Measurements from ENCODE around the gene ARGLU1.

ARGLU1 gene

DNA sequence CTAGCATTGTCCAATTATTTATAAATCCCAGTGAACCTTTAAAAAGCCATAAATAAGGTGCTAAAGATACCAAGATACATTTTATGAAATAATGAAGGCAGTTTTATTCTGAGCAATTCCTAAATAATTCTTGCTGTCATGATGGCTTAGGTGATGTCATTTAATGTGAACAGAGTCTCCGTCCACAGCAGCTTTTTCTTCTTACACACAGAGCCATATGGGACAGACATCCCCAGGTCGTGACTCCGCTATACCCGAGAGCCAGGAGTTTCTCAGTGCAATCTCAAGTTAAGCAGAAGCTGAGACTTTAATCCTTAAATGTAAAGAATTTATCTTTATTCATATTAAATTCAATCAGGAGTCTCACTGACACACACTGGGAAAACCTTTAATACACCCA, 62.2 kb downstream of the ARGLU1 start:
- Histone ChIP-seq H3K4me3 (ENCODE audit: low read depth in 1 of 2, low read length in 2 of 2) (no peak overlapping the region), H3K4me1 (ENCODE audit: control insufficient read depth in 1 of 2, insufficient read depth in 2 of 2, low read length in 2 of 2) (peaks cover 0 to 12% of the 10 kb centered on the region in 2 donors), H3K27me3 (ENCODE audit: low read depth, low read length) (no peaks in the 10 kb centered on the region), H3K27ac (ENCODE audit: low read length) (no peak overlapping the region), H3K9me3 (ENCODE audit: control insufficient read depth in 1 of 2, low read length in 2 of 2) (no peaks in the 10 kb centered on the region), H3K36me3 (ENCODE audit: control insufficient read depth in 1 of 2, insufficient read depth in 2 of 2, low read length in 2 of 2) (no peaks in the 10 kb centered on the region)

DNA sequence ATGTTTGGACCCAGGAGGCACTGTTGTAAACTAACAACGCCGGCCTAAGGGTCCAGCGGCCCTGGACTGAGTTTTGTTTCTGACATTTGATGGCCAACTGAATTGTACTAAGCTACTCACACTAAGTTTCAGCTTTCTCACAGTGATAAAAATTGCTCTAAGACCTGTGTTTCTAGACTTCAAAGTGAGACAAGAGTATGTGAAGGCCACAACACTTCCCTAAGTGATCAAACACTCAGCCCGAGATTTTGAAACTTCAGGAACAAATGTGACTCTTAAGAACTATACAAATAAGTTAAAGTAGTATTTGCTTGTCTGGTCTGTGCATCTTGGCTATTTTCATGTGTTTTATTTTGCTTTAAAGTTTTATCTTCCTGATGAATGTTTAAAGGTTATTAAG, 62.6 kb downstream of the ARGLU1 start:
- no peak overlapping the region for H3K4me3 ChIP-seq (ENCODE audit: low read depth in 1 of 2, low read length in 2 of 2)
- peaks cover 0 to 12% of the 10 kb centered on the region in 2 donors for H3K4me1 ChIP-seq (ENCODE audit: control insufficient read depth in 1 of 2, insufficient read depth in 2 of 2, low read length in 2 of 2)
- H3K9me3 ChIP-seq (ENCODE audit: control insufficient read depth in 1 of 2, low read length in 2 of 2): no peaks in the 10 kb centered on the region
- no peaks in the 10 kb centered on the region for H3K36me3 ChIP-seq (ENCODE audit: control insufficient read depth in 1 of 2, insufficient read depth in 2 of 2, low read length in 2 of 2)
- H3K27ac ChIP-seq (ENCODE audit: low read length): no peak overlapping the region
- no peaks in the 10 kb centered on the region for H3K27me3 ChIP-seq (ENCODE audit: low read depth, low read length)

DNA sequence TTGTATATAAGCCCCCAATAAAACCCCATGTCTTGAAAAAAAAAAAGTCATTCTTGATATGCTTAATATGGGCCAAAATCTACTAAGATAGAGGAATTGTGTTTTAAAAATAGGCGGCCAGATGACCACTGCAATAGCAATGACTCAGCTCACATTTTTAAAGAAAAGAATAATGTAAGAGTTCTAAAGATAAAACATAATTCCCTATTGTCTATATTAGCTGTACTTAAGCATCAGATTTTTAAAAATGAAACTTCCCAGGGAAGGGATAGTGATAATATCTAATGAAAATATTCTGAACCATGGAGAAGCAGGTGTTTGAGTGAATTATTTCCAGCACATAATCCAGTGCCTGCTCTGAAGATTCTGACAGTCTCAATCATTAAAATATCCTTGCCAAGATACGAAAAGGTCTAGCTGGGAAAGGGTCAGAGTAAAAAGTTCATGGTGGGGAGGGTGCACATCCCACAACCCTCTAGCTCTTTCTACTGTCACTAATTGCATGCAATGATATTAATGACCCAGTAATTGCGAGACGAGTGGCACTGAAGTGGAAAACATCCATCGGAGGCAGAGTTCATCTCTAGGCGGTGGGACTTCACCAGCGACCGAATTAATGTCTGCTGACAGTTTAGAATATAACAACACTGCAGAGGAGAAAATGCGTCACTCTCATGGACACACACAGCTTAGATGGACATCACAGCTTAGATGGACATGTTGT, 64.0 kb downstream of the ARGLU1 start:
- Histone ChIP-seq H3K4me1 (ENCODE audit: control insufficient read depth in 1 of 2, insufficient read depth in 2 of 2, low read length in 2 of 2) (peaks cover 0 to 18% of the 10 kb centered on the region in 2 donors), H3K27ac (ENCODE audit: low read length) (no peak overlapping the region)

DNA sequence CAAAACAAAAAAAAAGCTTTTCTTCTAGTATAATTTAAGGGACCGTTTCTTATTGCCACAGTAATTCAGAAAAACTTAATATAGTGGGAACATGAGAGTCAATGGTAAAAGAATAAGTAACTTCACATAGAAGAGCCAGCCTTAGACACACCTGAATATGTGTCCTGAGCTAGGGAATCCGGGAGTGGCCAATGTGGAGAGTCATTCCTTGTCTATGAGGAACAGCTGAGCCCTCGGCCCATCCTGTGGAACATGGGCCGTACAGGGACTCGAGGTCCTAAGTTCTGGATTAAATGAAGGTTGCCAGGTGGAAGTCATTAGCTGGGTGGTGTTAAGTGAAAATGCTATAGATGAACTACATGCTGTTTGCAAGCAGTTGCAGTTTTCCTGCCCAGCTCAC, 64.7 kb downstream of the ARGLU1 start:
- Histone ChIP-seq H3K36me3 (ENCODE audit: control insufficient read depth in 1 of 2, insufficient read depth in 2 of 2, low read length in 2 of 2) (no peaks in the 10 kb centered on the region), H3K4me3 (ENCODE audit: low read depth in 1 of 2, low read length in 2 of 2) (no peak overlapping the region), H3K9me3 (ENCODE audit: control insufficient read depth in 1 of 2, low read length in 2 of 2) (no peaks in the 10 kb centered on the region), H3K27ac (ENCODE audit: low read length) (no peak overlapping the region), H3K4me1 (ENCODE audit: control insufficient read depth in 1 of 2, insufficient read depth in 2 of 2, low read length in 2 of 2) (peaks cover 0 to 23% of the 10 kb centered on the region in 2 donors), H3K27me3 (ENCODE audit: low read depth, low read length) (no peaks in the 10 kb centered on the region)

More for the DNA sequence above, 64.0 kb downstream of the ARGLU1 start:
- Histone ChIP-seq H3K4me3 (ENCODE audit: low read depth in 1 of 2, low read length in 2 of 2) (no peak overlapping the region), H3K9me3 (ENCODE audit: control insufficient read depth in 1 of 2, low read length in 2 of 2) (no peaks in the 10 kb centered on the region), H3K27me3 (ENCODE audit: low read depth, low read length) (no peaks in the 10 kb centered on the region), H3K36me3 (ENCODE audit: control insufficient read depth in 1 of 2, insufficient read depth in 2 of 2, low read length in 2 of 2) (no peaks in the 10 kb centered on the region)

DNA sequence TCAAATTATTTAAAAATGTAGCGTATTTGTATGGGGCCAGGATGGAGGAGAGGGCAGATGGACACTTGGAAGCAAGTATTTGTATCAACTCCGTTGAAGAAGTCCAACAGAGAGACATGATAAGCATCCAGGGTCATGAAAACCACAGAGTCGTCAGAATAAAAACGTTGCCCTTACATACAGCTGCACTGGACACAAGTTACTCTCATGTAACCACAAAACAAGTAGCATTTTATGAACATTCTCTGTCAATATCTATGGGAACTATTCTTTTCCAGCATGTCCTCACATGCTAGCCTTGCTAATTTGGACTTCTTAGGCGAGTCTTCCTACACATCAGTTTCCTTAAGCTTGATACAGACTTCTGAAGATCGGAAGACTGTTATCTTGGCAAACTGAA, 67.5 kb downstream of the ARGLU1 start:
- no peak overlapping the region for H3K4me3 ChIP-seq (ENCODE audit: low read depth in 1 of 2, low read length in 2 of 2)
- no peaks in the 10 kb centered on the region for H3K27me3 ChIP-seq (ENCODE audit: low read depth, low read length)
- no peak overlapping the region for H3K27ac ChIP-seq (ENCODE audit: low read length)
- H3K9me3 ChIP-seq (ENCODE audit: control insufficient read depth in 1 of 2, low read length in 2 of 2): no peaks in the 10 kb centered on the region
- peaks cover 0 to 18% of the 10 kb centered on the region in 2 donors for H3K4me1 ChIP-seq (ENCODE audit: control insufficient read depth in 1 of 2, insufficient read depth in 2 of 2, low read length in 2 of 2)
- H3K36me3 ChIP-seq (ENCODE audit: control insufficient read depth in 1 of 2, insufficient read depth in 2 of 2, low read length in 2 of 2): no peaks in the 10 kb centered on the region

DNA sequence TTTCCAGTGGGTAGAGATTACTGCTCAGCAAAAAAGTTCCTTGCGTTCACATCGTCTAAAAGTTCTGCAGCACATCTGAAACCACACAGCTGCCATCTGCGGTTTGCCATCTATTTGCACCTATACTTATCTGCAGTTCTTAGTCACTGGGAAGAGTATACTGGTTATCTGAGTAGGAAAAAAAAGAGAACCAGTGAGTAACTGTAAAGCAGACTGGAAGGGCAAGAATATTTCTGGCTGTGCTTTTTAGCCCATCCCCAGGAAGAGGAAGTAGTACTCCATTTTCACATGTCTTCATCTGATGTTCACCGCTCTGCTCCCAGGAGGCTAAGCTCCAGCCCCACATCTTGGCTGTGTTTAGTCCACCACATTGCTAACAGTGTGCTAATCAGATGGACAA, 68.0 kb downstream of the ARGLU1 start:
- H3K4me1 ChIP-seq (ENCODE audit: control insufficient read depth in 1 of 2, insufficient read depth in 2 of 2, low read length in 2 of 2): peaks cover 0 to 18% of the 10 kb centered on the region in 2 donors
- H3K36me3 ChIP-seq (ENCODE audit: control insufficient read depth in 1 of 2, insufficient read depth in 2 of 2, low read length in 2 of 2): peaks cover 0 to under 1% of the 10 kb centered on the region in 2 donors
- no peak overlapping the region for H3K4me3 ChIP-seq (ENCODE audit: low read depth in 1 of 2, low read length in 2 of 2)
- no peak overlapping the region for H3K27ac ChIP-seq (ENCODE audit: low read length)
- H3K9me3 ChIP-seq (ENCODE audit: control insufficient read depth in 1 of 2, low read length in 2 of 2): no peaks in the 10 kb centered on the region
- H3K27me3 ChIP-seq (ENCODE audit: low read depth, low read length): no peaks in the 10 kb centered on the region

DNA sequence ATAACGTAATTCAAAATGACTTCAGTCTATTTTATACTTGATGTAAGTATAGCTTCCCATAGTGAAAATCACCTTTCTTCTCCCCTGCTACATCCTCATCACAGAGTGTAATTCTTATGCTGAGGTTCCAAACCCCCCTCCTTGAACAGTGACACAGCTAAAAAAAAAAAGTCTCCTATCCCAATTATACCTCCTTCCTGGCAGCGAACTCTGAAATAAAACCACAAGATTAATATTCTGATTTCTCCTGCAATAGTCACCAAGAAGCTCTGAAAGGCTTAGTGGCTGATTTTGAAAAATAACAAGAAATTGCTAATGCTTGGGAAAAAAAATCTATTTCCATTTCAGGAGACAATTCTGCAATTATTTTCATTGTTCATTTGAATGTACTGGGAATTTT, 68.8 kb downstream of the ARGLU1 start:
- Histone ChIP-seq H3K36me3 (ENCODE audit: control insufficient read depth in 1 of 2, insufficient read depth in 2 of 2, low read length in 2 of 2) (peaks cover 0 to 5% of the 10 kb centered on the region in 2 donors), H3K27ac (ENCODE audit: low read length) (peak overlapping the region; percentile 26), H3K4me3 (ENCODE audit: low read depth in 1 of 2, low read length in 2 of 2) (no peak overlapping the region), H3K27me3 (ENCODE audit: low read depth, low read length) (no peaks in the 10 kb centered on the region), H3K9me3 (ENCODE audit: control insufficient read depth in 1 of 2, low read length in 2 of 2) (no peaks in the 10 kb centered on the region), H3K4me1 (ENCODE audit: control insufficient read depth in 1 of 2, insufficient read depth in 2 of 2, low read length in 2 of 2) (peaks cover 0 to 15% of the 10 kb centered on the region in 2 donors)

DNA sequence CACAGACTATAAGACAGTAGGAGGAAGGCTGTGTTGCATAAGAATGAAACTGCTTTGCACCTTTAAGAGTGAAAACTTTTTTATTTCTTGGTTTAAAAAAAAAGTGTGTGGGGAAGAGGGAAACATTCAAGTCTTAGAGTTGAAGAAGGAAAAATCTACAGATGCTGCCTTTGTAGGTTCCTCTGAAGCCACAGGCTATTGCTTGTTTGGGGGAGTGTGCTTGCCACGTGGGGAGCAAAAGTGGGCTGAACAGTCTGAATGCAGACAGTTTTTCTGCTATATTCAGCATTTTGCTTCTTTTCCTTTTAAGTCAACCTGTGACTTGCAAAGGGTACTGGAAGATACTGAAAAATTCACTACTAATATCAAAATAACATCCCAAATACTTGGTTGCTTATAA, 69.4 kb downstream of the ARGLU1 start:
- H3K4me3 ChIP-seq (ENCODE audit: low read depth in 1 of 2, low read length in 2 of 2): no peak overlapping the region
- H3K27ac ChIP-seq (ENCODE audit: low read length): peak overlapping the region; percentile 26

DNA sequence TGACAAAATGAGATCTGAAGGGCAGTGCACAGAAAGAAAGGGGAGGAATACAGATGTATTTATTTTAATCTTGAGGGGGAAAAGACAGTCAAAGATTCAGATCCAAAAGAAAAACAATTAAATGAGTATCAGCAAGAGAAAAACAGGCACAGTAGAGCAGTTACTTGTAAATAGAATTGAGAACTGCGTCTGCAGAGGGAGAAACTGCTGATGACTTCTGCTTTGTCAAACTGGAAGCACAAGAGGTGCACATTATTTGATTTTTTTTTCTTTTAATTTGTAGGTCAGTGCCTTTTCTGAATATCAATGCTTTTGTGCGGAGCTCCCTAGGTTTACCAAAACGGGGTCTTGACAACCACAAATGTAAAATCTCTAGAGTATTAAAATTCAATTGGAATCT, 69.8 kb downstream of the ARGLU1 start:
- Histone ChIP-seq H3K27ac (ENCODE audit: low read length) (peak overlapping the region; percentile 26), H3K4me3 (ENCODE audit: low read depth in 1 of 2, low read length in 2 of 2) (no peak overlapping the region), H3K27me3 (ENCODE audit: low read depth, low read length) (no peaks in the 10 kb centered on the region), H3K36me3 (ENCODE audit: control insufficient read depth in 1 of 2, insufficient read depth in 2 of 2, low read length in 2 of 2) (peaks cover under 1 to 10% of the 10 kb centered on the region in 2 donors), H3K9me3 (ENCODE audit: control insufficient read depth in 1 of 2, low read length in 2 of 2) (no peaks in the 10 kb centered on the region), H3K4me1 (ENCODE audit: control insufficient read depth in 1 of 2, insufficient read depth in 2 of 2, low read length in 2 of 2) (peaks cover 0 to 11% of the 10 kb centered on the region in 2 donors)

More for the DNA sequence above, 69.4 kb downstream of the ARGLU1 start:
- H3K9me3 ChIP-seq (ENCODE audit: control insufficient read depth in 1 of 2, low read length in 2 of 2): no peaks in the 10 kb centered on the region
- H3K27me3 ChIP-seq (ENCODE audit: low read depth, low read length): no peaks in the 10 kb centered on the region
- peaks cover 0 to 6% of the 10 kb centered on the region in 2 donors for H3K36me3 ChIP-seq (ENCODE audit: control insufficient read depth in 1 of 2, insufficient read depth in 2 of 2, low read length in 2 of 2)
- H3K4me1 ChIP-seq (ENCODE audit: control insufficient read depth in 1 of 2, insufficient read depth in 2 of 2, low read length in 2 of 2): peaks cover 0 to 11% of the 10 kb centered on the region in 2 donors

DNA sequence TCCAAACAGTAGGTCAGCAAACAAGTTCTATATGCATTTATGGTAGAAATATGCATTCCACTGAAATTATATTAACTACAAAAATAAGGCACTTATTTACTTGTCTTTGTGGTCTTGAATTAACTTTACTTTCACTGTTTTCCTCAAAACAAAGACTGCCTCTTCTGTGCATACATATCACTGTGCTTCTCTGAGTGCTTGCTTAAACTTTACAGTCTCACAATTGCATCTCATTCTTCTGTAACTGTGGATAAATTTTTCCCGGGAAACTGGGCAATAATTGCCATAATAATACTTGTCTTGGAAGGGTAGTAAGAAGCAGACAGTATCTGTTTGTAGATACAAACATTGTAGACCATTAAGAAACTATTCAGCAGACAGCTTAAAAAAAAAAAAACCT, 70.9 kb downstream of the ARGLU1 start:
- H3K36me3 ChIP-seq (ENCODE audit: control insufficient read depth in 1 of 2, insufficient read depth in 2 of 2, low read length in 2 of 2): peaks cover 11 to 12% of the 10 kb centered on the region in 2 donors
- H3K4me3 ChIP-seq (ENCODE audit: low read depth in 1 of 2, low read length in 2 of 2): no peak overlapping the region
- peaks cover 0 to 15% of the 10 kb centered on the region in 2 donors for H3K4me1 ChIP-seq (ENCODE audit: control insufficient read depth in 1 of 2, insufficient read depth in 2 of 2, low read length in 2 of 2)
- no peaks in the 10 kb centered on the region for H3K27me3 ChIP-seq (ENCODE audit: low read depth, low read length)
- no peak overlapping the region for H3K27ac ChIP-seq (ENCODE audit: low read length)
- H3K9me3 ChIP-seq (ENCODE audit: control insufficient read depth in 1 of 2, low read length in 2 of 2): no peaks in the 10 kb centered on the region

DNA sequence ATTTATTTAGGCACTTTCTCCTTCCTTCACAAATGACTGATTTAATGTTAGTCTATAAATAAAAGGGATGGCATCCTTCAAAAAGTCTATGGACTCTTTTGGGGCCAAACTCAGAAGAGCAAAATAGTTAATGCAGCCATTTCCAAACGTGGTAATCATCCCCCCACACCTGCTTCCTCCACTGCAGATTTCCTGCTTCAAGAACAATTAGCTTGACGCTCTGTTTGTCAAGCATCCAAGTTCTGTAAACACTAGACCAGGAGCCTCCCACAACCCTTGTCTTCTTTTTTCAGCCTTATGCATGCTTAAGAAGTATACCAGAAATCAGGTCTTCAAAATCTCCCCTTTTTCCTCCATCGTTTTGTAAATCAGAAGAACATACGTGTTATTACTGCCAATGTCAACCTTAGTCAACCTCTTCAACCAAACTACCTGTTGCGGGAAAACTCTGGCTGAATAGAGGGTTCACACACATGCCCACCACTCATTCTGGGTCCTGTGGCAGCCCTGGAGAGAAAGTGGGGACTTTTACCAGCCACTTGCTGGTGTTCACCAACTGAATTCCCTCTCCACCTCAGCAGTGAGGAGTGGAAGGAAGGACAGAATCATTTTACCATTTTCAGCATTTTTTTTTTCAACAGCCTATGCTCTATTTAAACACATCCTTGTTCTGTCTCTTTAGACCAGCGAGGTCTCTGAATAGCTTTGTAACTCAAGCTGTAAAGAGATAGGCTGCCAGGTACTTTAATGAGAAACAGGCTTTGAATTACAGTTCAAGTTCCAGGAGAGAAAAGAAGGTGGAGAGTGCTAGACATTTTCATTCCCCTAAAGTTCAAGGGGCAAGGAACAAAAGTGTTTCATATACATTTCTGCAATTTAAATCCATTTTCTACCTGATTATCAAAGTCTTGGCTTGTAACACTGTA, 71.6 kb downstream of the ARGLU1 start:
- Histone ChIP-seq H3K27me3 (ENCODE audit: low read depth, low read length) (no peaks in the 10 kb centered on the region), H3K4me1 (ENCODE audit: control insufficient read depth in 1 of 2, insufficient read depth in 2 of 2, low read length in 2 of 2) (peaks cover 0 to 18% of the 10 kb centered on the region in 2 donors), H3K36me3 (ENCODE audit: control insufficient read depth in 1 of 2, insufficient read depth in 2 of 2, low read length in 2 of 2) (peaks cover 13 to 15% of the 10 kb centered on the region in 2 donors), H3K9me3 (ENCODE audit: control insufficient read depth in 1 of 2, low read length in 2 of 2) (no peaks in the 10 kb centered on the region), H3K27ac (ENCODE audit: low read length) (peak overlapping the region; percentile 56), H3K4me3 (ENCODE audit: low read depth in 1 of 2, low read length in 2 of 2) (no peak overlapping the region)

Data from muscle layer of duodenum (tissue), 2 donors.